Measurements from ENCODE around the gene GNAO1.

Gene GNAO1

DNA sequence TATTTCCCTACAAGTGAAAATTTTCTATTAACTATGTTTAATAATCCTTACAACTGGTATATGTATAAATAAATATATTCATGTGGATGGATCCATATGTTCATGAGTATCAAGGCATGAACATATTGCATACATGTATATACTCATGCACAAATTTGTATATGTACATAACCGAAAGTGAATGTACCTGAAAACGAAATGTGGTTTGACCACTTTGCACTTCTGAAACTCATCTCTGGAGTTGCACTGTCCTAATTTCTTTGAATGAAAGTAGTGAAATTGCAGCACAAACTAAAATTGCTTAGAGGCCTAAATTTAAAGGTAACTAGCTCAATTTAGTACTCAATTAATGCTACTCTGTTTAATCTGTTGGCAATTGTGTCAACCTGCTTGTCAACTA lies 27.4 kb upstream of the GNAO1 start:
- TF ChIP-seq, protein P1, sequence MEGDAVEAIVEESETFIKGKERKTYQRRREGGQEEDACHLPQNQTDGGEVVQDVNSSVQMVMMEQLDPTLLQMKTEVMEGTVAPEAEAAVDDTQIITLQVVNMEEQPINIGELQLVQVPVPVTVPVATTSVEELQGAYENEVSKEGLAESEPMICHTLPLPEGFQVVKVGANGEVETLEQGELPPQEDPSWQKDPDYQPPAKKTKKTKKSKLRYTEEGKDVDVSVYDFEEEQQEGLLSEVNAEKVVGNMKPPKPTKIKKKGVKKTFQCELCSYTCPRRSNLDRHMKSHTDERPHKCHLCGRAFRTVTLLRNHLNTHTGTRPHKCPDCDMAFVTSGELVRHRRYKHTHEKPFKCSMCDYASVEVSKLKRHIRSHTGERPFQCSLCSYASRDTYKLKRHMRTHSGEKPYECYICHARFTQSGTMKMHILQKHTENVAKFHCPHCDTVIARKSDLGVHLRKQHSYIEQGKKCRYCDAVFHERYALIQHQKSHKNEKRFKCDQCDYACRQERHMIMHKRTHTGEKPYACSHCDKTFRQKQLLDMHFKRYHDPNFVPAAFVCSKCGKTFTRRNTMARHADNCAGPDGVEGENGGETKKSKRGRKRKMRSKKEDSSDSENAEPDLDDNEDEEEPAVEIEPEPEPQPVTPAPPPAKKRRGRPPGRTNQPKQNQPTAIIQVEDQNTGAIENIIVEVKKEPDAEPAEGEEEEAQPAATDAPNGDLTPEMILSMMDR (IDR thresholded peaks at IDR 0.05; ENCODE audit: borderline replicate concordance, control extremely low read depth, extremely low read depth, insufficient read depth, missing control alignments) = no peak
- in situ Hi-C loops (cut with MboI; ENCODE audit: low sequenced_read_pairs, unreplicated experiment) = no loop called here
- no peak for DNase-seq (ENCODE audit: low spot score)

DNA sequence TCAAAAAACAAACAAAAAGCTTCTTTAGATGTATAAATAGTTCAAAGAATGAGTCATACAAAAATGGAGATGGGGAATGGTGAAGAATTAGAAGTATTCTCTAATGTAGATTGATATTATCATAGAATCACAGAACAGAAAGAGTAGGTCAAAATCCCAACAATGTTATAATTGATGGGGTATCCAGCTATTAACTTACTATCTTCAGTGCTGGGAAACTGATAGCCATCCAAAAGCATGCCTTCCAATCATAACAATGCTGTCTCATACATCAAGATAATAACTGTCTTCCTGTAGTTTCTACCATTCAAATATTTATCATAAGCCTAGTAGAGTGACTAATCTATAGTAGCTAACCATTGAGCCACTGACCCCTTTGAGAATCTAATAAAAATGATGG lies 26.7 kb upstream of the GNAO1 start:
- DNase-seq (ENCODE audit: low spot score) = no peak
- in situ Hi-C loops (cut with MboI; ENCODE audit: low sequenced_read_pairs, unreplicated experiment) = no loop called here
- TF ChIP-seq, protein P1 (IDR thresholded peaks at IDR 0.05; ENCODE audit: borderline replicate concordance, control extremely low read depth, extremely low read depth, insufficient read depth, missing control alignments) = no peak

DNA sequence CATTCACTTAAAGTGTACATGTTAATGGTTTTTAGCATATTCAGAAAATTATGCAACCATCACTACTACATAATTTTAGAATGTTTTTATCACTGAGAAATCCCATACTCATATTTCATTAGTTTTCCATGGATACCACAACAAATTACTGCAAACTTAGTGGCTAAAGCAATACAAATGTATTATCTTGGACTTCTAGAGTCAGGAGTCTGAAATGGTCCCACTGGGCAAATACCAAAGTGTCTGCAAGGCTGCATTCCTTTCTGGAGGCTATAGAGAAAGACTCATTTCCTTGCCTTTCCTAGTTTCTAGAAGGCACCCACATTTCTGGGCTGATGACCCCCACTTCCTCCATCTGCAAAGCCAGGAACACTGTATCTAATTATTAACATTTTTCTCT lies 16.9 kb upstream of the GNAO1 start:
- no peak for DNase-seq (ENCODE audit: low spot score)
- TF ChIP-seq, protein P1 (IDR thresholded peaks at IDR 0.05; ENCODE audit: borderline replicate concordance, control extremely low read depth, extremely low read depth, insufficient read depth, missing control alignments) = no peak
- in situ Hi-C loops (cut with MboI; ENCODE audit: low sequenced_read_pairs, unreplicated experiment) = no loop called here

DNA sequence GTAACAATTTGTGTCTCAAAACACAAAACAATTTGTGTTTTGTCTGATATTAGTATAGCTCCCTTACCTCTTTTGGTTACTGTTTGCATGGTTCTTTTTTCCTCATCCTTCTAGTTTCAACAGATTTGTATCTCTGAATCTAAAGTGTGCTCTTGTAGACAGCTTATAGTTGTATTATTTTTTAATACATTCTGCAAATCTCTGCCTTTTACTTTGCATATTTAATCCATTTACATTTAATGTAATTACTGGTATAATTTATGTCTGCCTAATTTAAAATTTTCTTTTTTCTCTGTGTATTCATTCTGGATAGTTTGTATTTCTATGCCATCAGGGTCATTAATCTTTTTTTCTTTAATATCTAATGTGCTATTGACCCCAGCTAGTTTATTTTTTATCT lies 9.9 kb upstream of the GNAO1 start:
- in situ Hi-C loops (cut with MboI; ENCODE audit: low sequenced_read_pairs, unreplicated experiment) = no loop called here
- no peak for DNase-seq (ENCODE audit: low spot score)
- TF ChIP-seq, protein P1 (IDR thresholded peaks at IDR 0.05; ENCODE audit: borderline replicate concordance, control extremely low read depth, extremely low read depth, insufficient read depth, missing control alignments) = no peak

DNA sequence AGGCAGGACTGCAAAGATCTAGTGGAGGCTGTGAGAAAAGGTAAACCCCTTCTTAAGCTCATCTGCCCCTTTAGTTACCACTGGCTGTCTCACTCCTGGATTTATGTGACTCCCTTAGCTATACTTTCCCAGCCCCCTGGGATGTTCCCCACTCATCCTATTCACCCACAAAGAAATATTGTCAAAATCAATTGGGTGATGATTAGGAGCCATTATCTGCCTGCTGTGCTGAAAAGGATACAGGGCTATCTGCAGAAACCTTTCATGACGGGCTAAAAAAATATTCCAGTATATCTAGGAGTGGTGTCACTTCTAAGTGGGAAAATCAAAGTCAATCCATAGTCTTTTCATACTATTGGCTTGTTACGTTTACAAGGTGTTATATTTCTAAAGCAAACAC lies 8.0 kb upstream of the GNAO1 start:
- TF ChIP-seq, protein P1 (IDR thresholded peaks at IDR 0.05; ENCODE audit: borderline replicate concordance, control extremely low read depth, extremely low read depth, insufficient read depth, missing control alignments) = no peak
- no peak for DNase-seq (ENCODE audit: low spot score)
- in situ Hi-C loops (cut with MboI; ENCODE audit: low sequenced_read_pairs, unreplicated experiment) = no loop called here

DNA sequence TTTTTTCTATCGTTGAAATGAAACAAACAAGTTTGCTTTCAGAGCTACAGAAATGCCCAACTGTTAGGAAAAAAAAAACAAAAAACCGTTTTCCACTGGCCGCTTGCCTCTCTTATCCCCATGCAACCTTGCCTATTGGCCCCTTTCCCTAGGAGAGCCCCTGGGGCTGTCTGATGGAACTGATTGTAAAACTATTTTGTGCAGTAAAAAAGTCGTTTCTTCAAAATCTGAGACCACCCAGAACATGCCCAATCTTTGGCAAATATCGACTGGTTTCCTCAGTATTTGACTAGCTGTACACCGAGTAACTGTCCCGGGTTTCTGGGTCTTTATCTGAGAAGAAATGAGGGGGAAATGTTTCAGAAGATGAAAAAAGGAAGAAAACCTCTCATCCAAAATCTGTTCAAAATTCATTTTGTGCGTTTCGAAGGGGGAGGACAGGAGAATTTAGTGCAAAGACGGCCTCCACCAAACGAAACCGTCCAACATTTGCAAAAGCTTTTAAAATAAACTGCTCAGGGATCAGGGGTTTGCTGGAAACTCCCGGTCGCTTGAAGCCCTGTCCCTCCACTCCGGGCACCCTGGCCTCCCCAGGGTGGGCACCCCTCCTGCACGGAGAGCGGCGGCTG lies 1.1 kb upstream of the GNAO1 start:
- TF ChIP-seq, protein P1 (IDR thresholded peaks at IDR 0.05; ENCODE audit: borderline replicate concordance, control extremely low read depth, extremely low read depth, insufficient read depth, missing control alignments) = no peak
- DNase-seq (ENCODE audit: low spot score) = no peak
- in situ Hi-C loops (cut with MboI; ENCODE audit: low sequenced_read_pairs, unreplicated experiment) = no loop called here

Data from GM13976 (cell line).